MV-4-11 (cell line): Measurements from ENCODE around the gene MALL.
"Not testable (repeated sequence)": the region's sequence is repeated elsewhere in the genome, so short reads cannot be mapped to it uniquely, and the experiment has no call there.

Experiments used
- DNase-seq: peaks from one replicate; lab custom pipeline; 2025; lab: John Stamatoyannopoulos, UW

MALL gene

GRCh38 chr2:110115291-110116032 lies at the start of gene MALL:
Gene MALL, minus strand, starts transcription at chr2:110115822. Its CDS starts 30 bp downstream, at chr2:110115792.
- no peak for DNase-seq

DNA sequence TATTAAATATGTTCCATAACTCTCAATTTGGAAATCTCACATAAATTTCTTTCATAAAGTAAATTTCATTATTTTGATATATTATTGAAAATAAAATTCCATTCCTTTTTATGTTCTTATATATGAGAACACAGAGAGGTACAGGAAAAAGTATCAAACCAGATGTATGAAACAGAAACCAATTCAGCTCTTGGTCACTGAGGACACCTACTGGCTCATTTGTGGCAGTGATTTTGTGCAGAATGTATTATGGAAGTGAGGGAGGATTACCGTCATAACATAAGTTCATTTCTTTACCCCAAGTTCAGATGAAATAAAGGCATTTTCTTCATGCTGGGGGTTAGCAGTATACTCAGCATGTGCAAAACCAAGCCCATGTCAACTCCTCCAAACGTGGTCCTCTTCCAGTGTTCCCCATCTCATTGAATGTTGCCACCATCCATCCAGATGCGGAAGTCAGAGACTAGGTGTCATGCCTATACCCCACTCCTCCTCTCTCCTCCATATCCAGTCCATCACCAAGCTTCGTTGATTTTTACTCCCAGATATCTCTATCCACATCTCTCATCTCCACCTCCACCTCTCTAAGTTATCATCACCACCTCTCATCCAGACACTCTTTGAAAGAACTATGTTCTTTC lies 41.7 kb upstream of the MALL start:
- peak; percentile 6 for DNase-seq

DNA sequence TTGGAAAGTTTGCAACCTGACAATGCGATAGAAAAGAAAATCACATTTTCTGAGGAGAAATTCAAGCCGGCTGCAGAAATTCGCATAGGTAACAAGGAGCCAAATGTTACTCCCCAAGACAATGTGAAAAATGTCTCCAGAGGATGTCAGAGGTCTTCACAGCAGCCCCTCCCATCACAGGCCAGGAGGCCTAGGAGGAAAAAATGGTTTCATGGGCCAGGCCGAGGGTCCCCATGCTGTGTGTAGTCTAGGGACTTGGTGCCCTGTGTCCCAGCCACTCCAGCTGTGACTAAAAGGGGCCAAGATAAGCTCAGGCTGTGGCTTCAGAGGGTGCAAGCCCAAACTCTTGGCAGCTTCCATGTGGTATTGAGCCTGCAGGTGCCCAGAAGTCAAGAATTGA lies 39.2 kb upstream of the MALL start:
- DNase-seq, result not testable (repeated sequence)

DNA sequence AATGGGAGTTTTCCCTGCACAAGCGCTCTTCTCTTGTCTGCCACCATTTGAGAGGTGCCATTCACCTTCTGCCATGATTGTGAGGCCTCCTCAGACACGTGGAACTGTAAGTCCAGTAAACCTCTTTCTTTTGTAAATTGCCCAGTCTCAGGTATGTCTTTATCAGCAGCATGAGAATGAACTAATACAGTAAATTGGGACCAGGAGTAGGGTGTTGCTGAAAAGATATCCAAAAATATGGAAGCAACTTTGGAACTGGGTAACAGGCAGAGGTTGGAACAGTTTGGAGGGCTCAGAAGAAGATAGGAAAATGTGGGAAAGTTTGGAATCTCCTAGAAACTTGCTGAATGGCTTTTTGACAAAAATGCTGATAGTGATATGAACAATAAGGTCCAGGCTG lies 38.6 kb upstream of the MALL start:
- DNase-seq, result not testable (repeated sequence)

DNA sequence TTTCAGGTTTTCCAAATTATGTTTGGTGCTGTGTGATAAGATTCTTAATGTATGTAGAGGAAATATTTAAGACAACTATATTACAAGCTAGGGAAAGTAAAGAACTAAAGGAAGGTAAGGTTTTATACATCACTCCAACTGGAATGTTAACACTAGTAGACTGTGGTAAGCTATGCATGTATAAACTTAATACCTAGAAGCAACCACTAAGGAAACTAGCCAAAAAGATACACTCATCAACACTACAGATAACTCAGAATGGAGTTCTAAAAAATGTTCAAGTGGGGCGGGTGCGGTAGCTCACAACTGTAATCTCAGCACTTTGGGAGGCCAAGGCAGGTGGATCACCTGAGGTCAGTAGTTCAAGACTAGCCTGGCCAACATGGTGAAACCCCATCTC lies 37.8 kb upstream of the MALL start:
- no peak for DNase-seq

- no peak for DNase-seq
Observed at GRCh38 chr2:110152943-110153342, 37.3 kb upstream of the MALL start.

- DNase-seq, result no peak
Observed at GRCh38 chr2:110149330-110150220, 34.0 kb upstream of the MALL start.

GRCh38 chr2:110146945-110147332 lies 31.3 kb upstream of the MALL start:
- DNase-seq, result no peak

GRCh38 chr2:110146183-110146944 lies 30.7 kb upstream of the MALL start:
- DNase-seq, result no peak

- DNase-seq, result no peak
Observed at GRCh38 chr2:110143982-110144381, 28.4 kb upstream of the MALL start.

DNA sequence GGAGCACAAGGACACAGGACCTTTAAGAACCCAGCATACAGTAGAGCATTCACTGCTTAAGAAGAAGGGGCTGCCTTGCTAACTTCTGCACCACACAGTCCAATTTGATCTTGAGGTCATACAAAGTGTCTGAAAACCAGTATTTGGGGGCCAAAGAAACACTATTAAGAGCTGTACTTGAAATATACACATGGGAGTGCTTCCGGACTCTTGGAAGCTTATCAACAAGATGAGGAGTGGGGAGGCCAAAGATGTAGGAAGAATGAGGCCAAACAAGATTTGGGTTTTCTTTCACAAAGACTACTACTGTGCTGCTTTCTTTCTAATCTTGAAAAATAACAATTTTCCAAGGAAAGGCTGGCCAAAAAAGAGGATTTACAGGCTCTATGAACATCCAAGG lies 24.8 kb upstream of the MALL start:
- no peak for DNase-seq

- no peak for DNase-seq
Observed at GRCh38 chr2:110134025-110134424, 18.4 kb upstream of the MALL start.

GRCh38 chr2:110131166-110131565 lies 15.5 kb upstream of the MALL start:
- DNase-seq, result no peak

DNA sequence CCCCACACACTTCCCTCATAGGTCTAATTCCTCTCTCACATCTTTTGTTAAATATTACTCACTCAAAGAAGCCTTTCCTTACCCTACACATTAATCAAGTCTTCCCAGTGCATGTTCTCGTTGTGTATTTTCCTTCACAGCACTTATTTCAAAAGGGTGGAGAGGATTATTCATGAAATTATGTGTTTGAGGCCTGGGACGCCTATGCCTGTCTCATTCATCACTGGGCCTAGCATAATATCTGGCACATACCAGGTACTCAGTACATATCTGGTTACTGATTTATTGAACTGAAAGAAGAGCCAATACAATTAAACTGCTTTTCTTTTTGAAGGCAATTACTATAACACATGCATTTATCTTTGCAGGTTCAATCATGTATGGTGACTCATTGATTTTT lies 15.1 kb upstream of the MALL start:
- DNase-seq, result no peak

- no peak for DNase-seq
Observed at GRCh38 chr2:110126906-110127305, 11.3 kb upstream of the MALL start.

GRCh38 chr2:110126086-110126773 lies 10.6 kb upstream of the MALL start:
- no peak for DNase-seq

- no peak for DNase-seq
Observed at GRCh38 chr2:110124939-110125691, 9.5 kb upstream of the MALL start.

- DNase-seq, result no peak
Observed at GRCh38 chr2:110124038-110124825, 8.6 kb upstream of the MALL start.

- no peak for DNase-seq
Observed at GRCh38 chr2:110121592-110121991, 6.0 kb upstream of the MALL start.

DNA sequence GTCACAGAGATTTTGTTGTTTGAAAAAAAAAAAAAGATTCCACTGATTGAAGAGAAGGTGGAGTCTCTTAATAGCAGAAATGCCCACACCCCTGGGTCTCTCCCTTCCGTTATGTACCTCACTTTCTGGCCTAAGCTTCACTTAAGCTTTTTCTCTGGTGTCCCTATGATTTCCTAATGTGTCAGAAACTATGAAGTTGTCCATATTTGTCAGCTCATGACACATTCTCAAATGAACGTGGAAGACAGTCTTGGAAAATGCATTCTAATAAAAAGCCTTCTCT lies 5.4 kb upstream of the MALL start:
- no peak for DNase-seq
